Gastroesophageal sphincter (tissue), 3 donors: Measurements from ENCODE around the gene TSPAN5.

Experiments used
- EP300 ChIP-seq: sonication (generic); formaldehyde crosslinking; IDR thresholded peaks from one replicate; pipeline ENCODE4 v1.6.1; 2017; ENCODE audit warnings: antibody characterized with exemption, mild to moderate bottlenecking
- TF ChIP-seq, protein P1 (sequence below), 4 experiments: fragments of 200-600 bp in 2 of 4; fragments of 450-650 bp in 2 of 4; sonication (generic) in 1 of 4; IDR thresholded peaks; one replicate each; pipeline ENCODE4 v1.5.1; 2017 to 2019; ENCODE audit warnings: antibody characterized with exemption in 4 of 4, mild to moderate bottlenecking in 2 of 4, moderate library complexity in 2 of 4

DNA sequence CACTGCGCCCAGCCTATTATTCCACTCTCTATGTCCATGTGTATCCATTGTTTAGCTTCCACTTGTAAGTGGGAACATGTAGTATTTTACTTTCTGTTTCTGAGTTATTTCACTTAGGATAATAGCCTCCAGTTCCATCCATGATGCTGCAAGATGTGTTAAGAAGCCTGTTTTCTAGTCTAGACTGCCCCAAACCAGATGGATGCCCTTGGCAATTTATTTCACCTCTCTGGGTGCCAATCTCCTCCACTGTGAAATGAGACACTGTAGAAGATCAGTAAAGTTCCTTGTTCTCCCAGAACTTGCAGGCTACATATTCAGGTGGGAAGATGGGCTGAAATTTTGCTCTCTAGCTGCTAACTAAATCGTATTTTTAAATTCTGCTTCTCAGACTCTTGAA, 72.8 kb downstream of the TSPAN5 start:
- no peak for TF ChIP-seq EP300
- TF ChIP-seq, protein P1, sequence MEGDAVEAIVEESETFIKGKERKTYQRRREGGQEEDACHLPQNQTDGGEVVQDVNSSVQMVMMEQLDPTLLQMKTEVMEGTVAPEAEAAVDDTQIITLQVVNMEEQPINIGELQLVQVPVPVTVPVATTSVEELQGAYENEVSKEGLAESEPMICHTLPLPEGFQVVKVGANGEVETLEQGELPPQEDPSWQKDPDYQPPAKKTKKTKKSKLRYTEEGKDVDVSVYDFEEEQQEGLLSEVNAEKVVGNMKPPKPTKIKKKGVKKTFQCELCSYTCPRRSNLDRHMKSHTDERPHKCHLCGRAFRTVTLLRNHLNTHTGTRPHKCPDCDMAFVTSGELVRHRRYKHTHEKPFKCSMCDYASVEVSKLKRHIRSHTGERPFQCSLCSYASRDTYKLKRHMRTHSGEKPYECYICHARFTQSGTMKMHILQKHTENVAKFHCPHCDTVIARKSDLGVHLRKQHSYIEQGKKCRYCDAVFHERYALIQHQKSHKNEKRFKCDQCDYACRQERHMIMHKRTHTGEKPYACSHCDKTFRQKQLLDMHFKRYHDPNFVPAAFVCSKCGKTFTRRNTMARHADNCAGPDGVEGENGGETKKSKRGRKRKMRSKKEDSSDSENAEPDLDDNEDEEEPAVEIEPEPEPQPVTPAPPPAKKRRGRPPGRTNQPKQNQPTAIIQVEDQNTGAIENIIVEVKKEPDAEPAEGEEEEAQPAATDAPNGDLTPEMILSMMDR (IDR thresholded peaks at IDR 0.05) = no peak
